ENCODE data around the gene CD2BP2.

Gene CD2BP2

GRCh38 chr16:30378236-30379157 lies 23.4 kb upstream of the CD2BP2 start:
- DNase-seq (ENCODE audit: low read depth) = peak; percentile 100

GRCh38 chr16:30377812-30378235 lies 22.7 kb upstream of the CD2BP2 start:
- DNase-seq (ENCODE audit: low read depth) = peak; percentile 79

DNA sequence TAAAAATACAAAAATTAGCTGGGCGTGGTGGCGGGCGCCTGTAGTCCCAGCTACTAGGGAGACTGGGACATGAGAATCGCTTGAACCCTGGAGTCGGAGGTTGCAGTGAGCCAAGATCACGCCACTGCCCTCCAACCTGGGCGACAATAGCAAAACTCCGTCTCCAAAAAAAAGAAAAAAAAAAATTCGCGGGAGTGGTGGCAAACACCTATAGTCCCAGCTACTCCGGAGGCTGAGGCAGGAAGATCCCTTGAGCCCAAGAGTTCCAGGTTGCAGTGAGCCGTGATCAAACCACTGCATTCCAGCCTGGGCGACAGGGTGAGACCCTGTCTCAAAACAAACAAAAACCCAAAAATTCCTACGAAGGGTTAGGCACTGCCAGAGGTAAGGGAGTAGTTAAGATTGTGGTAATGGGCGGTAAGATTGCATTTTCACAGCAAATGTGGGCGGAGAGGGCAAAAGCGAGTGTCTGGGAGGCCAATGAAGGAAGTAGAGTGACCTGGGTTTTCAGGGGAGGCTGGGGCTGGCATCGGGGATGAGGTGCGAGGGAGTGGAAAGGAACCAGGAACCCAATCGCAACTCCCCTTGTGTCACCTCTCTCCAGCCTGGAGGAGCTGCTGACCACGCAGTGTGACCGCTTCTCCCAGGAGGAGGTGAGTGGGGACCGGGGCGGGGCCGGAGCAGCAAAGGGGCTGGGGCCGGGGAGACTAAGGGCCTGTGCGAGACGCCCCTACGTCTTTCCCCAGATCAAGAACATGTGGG lies 22.1 kb upstream of the CD2BP2 start:
- DNase-seq (ENCODE audit: low read depth) = no peak

DNA sequence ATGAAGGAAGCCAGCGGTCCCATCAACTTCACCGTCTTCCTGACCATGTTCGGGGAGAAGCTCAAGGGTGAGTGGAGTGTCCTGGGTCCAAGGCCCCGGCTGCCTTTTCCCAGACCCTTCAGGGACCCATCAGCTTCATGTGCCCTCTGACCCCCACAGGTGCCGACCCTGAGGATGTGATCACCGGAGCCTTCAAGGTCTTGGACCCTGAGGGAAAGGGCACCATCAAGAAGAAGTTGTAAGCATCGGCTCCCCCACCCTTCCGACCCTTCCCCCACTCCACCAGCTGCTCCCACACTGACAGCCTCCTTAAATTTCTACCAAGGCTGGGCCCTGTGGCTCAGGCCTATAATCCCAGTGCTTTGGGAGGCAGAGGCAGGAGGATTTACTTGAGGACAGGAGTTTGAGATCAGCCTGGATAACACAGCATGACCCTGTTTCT lies 21.4 kb upstream of the CD2BP2 start:
- no peak for DNase-seq (ENCODE audit: low read depth)

DNA sequence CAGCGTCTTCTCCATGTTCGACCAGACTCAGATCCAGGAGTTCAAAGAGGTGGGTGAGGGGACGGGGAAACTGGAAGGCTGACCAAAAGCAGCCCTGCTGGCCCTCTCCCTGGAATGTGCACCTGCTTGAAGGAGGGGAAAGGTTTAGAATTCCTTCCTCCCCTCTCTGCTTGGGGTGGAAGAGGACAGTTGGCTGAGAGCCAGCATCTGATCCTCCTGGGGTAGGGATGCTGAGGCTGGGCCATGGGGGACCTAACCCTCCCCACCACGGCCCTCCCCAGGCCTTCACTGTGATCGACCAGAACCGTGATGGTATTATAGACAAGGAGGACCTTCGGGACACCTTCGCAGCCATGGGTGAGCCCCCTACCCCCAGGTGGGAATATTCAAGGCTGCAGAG lies 20.8 kb upstream of the CD2BP2 start:
- DNase-seq (ENCODE audit: low read depth) = no peak

DNA sequence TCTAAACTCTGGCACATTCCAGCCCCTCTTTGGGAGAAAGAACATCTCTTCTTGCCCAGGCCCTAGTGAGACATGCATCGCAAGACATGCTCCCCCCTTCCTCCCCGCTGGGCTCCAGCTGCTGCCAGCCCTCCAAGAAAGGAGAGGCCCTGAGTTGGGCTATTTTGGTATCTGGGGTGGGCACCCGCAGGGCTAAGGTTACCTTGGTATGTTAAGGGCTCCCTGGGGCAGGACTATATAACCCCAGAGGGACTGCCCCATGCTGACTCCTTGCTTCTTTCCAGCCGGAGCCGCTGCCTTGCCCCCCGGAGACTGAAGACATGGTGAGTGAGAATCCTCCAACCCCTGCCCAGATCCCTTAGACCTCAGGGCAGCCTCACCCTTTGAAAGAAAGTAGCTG lies 19.4 kb upstream of the CD2BP2 start, which contains the start of gene MYL11:
Gene MYL11, plus strand, starts transcription at position 265 of the 400 bp plus-strand sequence. Its CDS starts 56 bp downstream, at position 321.
- DNase-seq (ENCODE audit: low read depth) = no peak

DNA sequence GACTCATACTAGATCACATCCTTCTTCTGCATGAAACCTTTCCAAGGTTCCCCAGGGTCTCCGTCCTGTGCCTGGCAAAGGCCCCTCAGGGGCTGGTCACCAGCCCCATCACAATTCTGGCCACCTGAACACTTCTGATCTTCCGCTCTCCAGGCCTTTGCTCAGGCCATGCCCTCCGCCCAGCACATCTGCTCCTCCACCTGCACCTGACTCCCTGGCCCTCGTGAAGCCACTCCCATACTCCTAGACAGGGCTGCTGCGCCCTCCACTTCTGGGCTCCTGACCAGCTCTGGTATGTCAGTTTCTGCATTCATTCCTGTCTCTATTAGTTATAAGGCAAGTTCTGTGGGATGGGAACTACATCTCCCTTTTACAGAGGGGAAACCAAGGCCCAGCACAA lies 17.6 kb upstream of the CD2BP2 start:
- DNase-seq (ENCODE audit: low read depth) = no peak

DNA sequence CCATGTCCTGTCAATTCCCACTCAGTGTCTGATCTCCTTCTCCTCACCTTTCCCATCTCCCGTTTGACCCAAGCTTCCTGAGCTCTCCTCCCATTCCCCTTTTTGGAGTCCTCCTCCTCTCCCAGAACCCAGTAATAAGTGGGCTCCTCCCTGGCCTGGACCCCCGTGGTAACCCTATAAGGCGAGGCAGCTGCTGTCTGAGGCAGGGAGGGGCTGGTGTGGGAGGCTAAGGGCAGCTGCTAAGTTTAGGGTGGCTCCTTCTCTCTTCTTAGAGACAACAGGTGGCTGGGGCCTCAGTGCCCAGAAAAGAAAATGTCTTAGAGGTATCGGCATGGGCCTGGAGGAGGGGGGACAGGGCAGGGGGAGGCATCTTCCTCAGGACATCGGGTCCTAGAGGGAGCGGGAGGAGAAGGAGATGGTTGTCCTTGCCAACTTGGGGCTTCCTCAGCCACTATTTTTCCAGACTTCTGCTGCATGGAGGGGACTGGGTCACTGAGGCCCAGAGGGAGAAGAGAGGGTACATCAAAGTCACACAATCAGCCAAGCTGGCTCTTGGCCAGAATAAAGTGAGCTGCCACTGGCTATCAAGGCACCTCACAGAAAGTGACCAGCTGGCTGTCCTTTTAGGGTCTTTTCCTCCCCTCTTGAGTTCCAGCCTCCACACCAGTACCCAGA lies 17.1 kb upstream of the CD2BP2 start:
- no peak for DNase-seq (ENCODE audit: low read depth)

DNA sequence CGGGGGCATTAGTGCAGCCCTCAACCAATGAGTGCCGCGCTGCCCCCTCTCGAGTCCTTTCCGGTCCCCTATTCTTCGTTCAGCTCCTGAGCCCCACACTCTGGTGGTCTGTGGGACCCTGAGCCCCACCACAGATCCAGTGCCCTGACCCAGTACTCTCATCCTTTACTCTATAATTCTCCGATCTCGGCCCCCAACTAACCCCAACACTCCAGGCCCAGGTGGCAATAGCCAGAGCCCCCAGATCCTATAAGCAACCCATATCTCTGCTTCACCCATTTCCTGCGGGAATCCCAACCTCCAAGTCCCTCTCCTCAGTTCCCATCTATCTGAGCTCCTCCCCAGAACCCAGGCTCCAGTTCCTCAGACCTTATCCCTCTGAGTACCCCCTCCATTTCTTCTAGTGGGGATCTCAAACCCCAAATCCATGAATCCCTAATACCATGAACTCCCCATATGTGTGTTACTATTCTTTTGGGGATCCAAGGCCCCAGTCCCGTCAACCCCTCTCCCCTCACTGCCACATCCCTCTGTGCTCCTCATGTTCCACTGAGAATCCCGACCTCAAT lies 16.2 kb upstream of the CD2BP2 start:
- no peak for DNase-seq (ENCODE audit: low read depth)

- DNase-seq (ENCODE audit: low read depth) = peak; percentile 96
Measured at GRCh38 chr16:30370456-30371247, 15.5 kb upstream of the CD2BP2 start, which contains the start of gene TBC1D10B. Gene TBC1D10B, minus strand, starts transcription at chr16:30370494. Its CDS starts 311 bp downstream, at chr16:30370183.

DNA sequence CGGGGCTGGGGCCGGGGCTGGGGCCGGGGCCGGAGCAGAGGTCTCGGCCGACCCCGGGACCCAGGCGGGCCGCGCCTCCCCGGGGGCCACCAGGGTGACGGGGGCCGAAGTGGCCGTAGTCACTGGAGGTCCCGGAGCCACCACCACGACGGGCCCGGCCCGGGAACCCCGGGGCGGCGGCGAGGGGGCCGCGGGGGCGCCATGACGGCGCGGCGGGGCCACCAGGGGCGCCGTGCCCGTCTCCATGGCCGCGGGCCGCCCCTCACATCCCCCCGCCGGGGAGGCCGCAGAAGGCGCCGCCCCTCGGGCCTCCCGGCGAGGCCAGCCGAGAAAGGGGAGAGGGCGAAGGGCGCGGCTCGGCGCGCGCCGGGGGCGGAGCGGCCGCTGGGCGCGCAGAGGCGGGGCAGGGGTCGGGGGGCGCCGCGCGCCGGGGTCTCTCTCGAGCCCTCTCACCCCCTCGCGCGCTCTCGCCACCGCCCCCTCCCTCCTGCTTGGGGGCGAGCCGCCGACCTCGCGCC lies 14.9 kb upstream of the CD2BP2 start:
- DNase-seq (ENCODE audit: low read depth) = no peak

- DNase-seq (ENCODE audit: low read depth) = no peak
Measured at GRCh38 chr16:30369091-30369937, 14.2 kb upstream of the CD2BP2 start.

- DNase-seq (ENCODE audit: low read depth) = no peak
Measured at GRCh38 chr16:30368792-30369090, 13.6 kb upstream of the CD2BP2 start.

DNA sequence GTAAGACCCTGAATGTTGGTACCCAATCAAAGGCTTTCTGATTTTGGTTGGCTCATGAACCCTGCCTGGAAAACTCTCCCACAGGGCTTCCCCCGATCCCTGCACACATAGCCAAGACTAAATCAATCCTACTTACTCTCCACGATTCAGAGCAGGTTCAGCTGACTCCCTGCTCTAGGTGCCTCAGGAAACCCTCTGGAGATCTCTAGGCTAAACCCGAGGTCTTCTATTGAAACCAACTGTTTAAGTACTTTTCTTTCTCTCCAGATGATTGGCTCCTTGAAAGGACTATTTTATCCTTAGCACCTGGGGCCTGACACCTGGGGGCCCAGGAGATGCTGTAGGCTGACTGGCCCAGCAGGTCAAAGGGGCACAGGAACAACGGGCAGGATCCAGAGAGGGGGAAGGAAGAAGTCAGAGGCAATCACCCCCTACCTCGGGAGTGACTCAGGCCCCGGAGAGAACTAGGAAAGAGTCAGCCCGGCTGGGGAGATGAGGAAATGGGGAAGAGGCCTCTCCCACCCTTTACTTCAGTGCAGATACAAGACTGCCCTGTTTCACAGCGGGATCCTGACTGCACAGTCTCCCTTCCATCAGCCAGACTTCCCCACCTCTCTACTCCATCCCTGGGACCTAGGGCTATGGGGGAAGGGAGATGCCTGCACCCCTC lies 13.1 kb upstream of the CD2BP2 start:
- DNase-seq (ENCODE audit: low read depth) = no peak

DNA sequence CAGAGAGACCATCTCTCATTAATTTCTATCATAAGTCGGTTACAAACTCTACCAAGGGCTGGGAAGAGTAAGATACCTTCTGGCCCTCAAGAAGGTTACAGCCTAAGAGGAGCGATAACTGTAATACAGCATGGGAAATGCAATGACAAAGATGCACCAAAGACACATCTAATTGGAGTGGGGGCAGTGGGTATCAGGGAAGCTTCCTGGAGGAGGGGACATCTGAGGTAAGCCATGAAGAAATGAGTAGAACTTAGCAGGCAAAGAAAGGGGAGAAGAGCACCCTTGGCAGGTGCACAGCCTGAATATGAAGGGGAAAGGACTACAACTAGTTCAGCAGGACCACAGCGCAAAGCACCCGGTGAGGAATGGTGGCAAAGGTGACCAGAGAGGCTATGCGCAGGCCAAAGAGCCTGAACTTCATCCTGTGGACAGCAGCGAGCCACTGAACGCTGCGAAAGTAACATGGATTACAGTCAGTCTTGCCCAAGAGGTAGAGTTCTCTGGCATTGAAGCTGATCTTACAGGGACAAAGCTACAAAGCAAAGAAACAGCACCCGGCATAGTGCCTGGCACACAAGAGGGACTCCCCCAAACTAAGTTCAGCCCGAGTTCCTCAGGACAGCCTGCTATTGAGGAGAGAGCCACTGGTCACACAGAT lies 12.4 kb upstream of the CD2BP2 start:
- DNase-seq (ENCODE audit: low read depth) = no peak

DNA sequence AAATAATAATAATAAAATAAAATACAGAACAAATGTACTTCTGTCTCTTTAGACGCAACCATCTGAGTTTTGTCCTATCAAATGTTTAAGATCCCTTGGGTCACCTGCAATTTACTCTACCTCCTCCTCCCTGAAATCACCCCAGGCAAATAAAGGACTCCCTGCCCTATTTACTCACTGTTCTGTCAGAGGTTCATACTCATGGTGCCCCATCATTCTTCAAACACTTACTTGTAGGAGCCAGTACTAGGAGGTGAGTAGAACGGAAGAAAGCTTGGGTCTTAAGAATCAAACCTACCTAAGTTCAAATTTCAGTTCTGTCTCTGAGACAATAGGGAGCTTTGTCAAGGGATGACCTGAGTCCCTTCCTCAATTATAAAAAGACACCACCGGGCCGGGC lies 11.4 kb upstream of the CD2BP2 start:
- DNase-seq (ENCODE audit: low read depth) = no peak

DNA sequence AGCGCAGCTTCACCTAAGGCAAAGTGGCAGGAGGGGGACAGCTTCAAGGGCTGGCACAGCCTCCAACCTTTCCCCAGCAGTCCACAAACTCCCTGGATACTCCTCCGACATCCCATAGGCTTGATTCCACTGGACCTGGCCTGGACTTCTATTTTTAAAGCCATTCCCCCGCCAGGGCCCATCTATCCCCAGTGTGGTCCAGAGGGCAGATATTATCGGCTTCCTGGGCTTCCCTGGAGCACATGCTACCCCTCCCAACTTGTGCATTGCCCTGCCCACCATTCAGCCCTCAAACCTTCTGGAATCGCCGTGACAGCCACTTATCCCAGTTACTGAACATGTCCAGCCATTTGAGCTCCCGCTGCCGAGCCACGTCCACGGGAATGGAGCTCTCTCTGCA lies 10.1 kb upstream of the CD2BP2 start:
- no peak for DNase-seq (ENCODE audit: low read depth)

- DNase-seq (ENCODE audit: low read depth) = no peak
Measured at GRCh38 chr16:30361180-30361579, 6.1 kb upstream of the CD2BP2 start.

- no peak for DNase-seq (ENCODE audit: low read depth)
Measured at GRCh38 chr16:30359871-30360170, 4.7 kb upstream of the CD2BP2 start.
